ENCODE data around the gene TXNL4A.
"Not testable (repeated sequence)": the region's sequence is repeated elsewhere in the genome, so short reads cannot be mapped to it uniquely, and the experiment has no call there.

Gene TXNL4A

DNA sequence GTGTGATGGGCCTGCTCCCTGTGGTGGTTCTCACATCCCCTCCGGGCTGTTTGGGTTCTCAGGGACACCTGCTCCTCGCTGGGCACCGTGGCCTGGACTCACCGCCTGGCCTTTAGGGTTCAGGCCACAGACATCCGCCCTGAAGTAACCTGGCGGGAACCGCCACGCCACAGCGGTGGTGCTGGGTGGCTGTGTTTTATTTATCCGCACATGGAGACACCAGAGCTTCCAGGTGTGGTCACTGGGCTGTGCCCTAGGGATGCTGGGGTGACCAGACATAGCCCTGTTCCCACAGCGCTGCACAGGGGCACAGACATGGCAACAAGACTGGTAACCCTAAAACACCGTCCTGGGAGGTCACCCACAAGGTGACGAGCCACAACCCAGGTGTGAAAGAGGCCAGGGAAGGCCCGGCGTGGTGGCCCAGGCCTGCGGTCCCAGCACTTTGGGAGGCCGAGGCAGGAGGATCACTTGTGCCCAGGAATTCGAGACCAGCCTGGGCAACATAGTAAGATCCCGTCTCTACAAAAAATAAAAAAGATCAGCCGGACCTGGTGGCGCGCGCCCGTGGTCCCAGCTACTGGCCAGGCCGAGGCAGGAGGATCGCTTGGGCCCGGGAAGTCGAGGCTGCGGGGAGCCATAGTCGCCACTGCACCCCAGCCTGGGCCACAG lies 24.6 kb downstream of the TXNL4A start:
- no peak for DNase-seq

DNA sequence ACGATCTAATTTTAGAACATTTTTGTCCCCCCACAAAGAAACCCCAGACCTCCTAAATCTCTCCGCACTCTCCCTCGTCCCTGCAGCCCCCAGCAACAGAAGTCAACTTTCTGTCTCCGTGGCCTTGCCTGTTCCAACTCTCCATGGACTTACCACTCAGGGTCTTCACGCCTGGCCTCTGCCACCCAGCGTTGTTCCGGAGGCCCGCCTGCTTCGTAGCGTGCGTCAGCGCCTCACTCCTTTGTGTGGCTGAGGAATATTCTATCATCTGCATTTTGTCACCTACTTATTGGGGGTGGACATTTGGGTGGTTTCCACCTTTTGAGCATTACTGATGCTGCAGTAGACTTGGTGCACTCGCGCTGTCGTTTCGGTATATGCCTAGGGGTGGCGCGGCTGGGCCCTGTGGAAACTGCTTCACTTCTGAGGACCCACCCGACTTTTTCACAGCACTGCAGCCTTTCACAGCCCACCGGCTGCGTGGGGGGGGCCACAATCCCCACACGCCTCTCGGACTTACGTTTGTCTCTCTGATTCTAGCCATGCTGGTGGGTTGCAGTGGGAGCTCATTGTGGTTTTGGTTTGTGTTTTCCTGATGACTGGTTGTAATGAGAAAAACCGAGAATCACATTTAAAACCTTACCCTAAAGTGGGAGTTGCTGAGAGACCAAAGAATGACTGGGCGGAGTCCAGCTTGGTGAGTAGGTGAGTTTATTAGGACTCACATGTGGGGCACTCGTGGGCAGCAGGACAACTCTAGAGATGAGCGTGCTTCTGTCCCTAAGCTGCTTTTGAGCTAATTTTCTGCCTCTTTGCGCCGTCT lies 25.3 kb downstream of the TXNL4A start:
- DNase-seq: no peak

DNA sequence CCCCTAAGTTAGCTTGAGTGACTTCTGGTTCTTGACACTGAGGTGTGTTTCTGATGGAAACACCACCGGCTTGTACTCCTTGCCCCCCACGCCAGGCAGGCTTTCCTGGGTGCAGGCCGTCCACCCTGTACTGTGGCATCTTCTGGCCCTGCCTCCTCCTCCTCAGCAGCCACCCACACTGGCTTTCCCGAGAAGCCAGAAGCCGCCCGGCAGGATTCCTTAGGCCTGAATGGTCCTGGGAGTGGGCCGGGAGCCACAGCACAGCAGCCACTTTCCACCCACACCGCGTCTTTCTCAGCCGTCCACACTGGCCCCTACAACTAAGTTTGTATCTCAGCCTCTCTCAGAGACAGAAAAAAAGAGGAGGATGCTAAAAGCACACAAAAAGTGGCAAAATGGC lies 26.1 kb downstream of the TXNL4A start:
- no peak for DNase-seq

DNA sequence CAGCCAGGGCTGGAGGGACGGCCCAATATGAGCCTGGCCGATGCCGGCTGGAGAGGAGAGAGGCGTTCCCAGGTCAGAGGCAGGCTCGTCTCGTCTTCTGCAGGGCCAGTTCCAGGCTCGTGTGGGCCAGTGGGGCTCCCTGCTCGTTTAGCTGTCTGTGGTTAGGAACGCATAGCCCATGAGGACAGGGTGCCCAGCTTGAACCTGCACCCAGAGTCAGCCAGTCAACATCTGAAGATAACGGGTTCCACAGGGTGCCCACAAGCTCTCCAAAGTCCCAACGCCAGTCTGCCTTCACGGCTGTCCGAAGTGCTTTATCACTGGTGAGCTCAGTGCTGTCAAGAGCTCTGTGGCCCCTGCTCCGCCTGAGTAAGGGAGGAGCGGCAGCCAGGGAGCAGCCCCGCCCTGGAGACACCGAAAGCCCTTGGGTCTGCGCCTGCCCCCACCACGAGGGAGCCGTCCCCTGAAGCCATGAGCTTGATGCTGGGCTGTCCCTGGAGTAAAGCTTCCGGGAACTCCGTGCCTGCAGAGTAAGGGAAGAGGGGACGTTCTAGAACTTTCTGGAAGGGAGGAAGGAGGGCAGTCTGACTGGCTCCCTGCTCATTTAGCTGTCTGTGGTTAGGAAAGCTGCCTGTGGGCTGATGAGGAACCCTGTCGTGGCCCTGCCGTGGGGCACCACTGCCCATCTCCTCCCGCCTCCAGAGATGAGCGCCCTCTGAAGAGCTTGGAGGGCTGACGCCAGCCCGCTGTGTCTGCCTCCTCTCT lies 26.7 kb downstream of the TXNL4A start:
- DNase-seq: no peak

DNA sequence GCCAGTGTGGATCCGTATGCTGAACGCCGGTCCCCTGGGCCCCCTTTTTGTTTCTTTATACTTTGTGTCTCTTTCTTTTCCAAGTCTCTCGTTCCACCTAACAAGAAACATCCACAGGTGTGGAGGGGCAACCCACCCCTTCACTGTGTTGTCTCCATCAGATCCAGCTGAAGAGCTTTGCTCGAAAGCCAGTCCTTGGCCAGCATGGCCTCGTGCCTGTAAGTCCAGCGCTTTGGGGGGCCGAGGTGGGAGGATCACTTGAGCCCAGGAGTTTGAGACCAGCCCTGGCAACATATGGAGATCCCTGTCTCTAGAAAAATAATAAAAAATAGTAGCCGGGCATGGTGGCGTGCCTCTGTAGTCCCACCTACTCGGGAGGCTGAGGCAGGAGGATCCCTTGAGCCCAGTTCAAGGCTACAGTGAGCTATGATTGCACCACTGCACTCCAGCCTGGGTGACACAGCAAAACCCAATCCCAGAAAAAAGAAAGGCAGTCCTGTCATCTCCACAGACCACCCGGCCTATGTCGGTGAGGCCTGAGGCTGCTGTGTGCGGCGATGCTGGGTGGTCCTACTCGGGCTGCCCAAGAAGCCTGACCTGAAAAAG lies 27.3 kb downstream of the TXNL4A start:
- DNase-seq: no peak

DNA sequence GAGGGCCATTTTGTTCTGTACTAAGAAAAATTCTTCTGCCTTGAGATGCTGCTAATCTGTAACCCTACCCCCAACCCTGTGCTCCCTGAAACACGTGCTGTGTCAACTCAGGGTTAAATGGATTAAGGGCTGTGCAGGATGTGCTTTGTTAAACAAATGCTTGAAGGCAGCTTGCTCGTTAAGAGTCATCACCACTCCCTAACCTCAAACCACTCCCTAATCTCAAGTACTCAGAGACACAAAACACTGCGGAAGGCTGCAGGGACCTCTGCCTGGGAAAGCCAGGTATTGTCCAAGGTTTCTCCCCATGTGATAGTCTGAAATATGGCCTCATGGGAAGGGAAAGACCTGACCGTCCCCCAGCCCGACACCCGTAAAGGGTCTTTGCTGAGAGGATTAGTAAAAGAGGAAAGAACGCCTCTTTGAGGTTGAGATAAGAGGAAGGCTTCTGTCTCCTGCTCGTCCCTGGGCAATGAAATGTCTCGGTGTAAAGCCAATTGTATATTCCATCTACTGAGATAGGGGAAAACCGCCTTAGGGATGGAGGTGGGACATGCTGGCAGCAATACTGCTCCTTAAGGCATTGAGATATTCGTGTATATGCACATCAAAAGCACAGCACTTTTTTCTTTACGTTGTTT lies 28.1 kb downstream of the TXNL4A start:
- DNase-seq: not testable (repeated sequence)

DNA sequence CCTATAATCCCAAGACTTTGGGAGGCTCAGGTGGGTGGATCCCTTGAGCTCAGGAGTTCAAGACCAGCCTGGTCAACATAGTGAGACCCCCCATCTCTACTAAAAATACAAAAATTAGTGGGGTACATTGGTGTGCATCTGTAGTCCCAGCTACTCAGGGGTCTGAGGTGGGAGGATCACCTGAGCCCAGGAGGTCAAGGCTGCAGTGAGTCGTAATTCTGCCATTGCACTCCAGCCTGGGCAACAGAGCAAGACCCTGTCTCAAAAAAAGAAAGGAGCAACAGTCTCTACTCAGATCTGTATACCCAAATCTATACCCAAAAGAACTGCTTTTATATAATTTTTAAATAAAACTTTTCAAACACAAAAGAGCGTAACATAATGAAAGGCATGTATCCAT lies 29.4 kb downstream of the TXNL4A start:
- DNase-seq: no peak

DNA sequence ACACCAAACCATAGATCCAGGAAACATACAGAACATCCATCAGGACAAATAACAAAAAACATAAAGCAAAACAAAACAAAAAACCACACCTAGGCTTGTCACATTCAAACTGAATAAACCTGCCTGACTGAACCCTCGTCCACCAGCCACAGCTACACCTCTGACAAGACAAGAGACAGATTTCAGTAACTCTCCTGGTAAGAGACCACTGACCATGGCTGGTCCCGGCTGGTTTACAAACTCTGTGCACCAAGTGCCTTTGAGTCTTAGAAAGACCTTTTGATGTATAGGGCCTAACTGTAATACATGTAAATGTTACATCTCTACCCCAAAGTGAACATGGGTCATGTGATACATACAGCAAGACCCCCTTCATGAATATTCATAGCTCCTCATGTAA lies 32.1 kb downstream of the TXNL4A start:
- DNase-seq: no peak

DNA sequence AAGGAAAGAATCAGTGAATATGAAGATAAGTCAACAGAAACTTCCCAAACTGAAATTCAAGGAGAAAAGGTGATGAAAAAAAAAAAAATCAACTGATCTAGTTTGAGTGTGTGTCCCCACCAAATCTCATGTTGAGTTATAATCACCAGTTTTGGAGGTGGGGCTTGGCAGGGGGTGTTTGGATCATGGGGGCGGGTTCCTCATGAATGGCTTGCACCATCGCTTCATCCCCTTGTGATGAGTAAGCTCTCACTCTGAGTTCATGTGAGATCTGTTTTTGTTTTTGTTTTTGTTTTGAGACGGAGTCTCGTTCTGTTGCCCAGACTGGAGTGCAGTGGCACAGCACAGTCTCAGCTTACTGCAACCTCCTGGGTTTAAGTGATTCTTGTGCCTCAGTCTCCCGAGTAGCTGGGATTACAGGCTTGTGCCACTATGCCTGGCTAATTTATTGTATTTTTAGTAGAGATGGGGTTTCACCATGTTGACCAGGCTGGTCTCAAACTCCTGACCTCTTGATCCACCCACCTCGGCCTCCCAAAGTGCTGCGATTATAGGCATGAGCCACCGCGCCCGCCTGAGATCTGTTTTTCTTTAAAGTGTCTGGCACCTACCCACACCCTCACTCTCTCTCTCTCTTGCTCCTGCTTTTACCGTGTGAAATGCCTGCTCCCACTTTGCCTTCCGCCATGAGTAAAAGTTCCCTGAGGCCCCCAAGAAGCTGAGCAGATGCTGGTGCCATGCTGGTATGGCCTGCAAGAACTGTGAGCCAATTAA lies 32.9 kb downstream of the TXNL4A start:
- DNase-seq: no peak

DNA sequence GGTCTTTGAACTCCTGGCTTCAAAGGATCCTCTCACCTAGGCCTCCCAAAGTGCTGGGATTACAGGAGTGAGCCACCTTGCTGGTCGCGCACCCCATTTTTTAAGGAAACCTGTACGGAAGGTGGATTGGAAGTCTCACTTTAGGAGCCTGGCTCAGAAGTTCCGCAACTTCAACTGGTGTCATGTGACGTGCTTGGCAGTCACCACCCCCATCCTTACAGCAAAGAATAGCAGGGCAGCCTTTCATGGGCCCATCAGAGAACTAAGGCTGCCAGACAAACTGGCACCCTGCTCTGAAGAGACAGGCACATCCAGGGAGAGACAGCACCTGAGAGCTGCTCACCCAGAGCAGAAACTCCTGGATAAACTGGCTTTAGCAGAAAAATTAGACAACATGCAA lies 33.6 kb downstream of the TXNL4A start:
- no peak for DNase-seq

DNA sequence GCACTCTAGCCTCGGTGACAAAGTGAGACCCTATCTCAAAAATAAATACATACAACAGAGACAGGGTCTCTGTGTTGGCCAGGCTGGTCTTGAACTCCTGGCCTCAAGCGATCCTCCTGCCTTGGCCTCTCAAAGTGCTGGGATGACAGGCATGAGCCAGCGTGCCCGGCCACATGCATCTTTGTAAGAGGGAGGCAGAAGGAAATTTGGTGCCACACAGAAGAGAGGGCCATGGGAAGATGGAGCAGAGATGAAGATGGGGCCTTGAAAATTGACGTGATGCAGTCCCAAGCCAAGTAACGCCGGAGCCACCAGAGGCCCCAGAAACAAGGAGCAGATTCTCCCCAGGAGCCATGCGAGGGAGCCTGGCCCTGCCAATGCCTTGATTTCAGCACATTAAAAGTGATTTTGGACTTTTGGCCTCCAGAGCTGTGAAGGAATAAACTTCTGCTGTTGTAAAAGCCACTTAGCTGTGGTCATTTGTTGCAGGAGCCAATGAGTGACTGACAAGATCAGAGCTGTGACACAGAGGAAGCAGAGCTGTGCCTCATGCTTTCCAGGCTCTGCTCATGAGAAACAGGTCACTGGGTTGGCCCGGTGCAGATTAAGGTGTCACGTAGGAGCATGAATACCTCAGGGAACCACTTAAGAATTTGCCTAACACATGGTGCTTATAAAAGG lies 34.3 kb downstream of the TXNL4A start:
- no peak for DNase-seq

DNA sequence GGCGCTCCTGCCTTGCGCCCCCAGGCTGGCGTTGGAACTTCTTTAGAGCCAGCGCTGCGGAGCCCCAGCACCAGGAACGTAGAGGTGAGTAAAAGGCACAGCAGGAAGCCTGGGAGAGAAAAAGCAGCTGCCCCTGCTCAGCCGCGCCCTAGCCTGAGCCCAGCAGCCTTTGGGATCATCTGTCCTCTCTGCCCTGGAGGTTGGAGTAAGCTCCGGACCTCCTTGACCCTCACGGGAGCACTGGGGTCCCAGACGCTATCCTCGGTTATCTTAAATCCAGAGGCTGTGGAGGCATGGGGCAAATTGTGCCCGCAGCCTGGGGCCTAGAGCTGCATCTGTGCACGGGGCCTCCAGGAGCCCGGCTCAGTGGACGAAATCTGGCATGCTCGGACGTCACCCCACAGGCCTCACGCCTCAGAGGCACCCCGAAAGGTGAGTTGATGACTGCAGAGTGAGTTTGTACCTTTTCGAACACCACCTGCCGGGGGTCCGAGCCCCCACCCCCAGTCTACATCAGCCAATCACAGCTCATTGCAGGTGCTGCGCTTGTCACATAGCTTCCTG lies 35.3 kb downstream of the TXNL4A start:
- DNase-seq: no peak

DNA sequence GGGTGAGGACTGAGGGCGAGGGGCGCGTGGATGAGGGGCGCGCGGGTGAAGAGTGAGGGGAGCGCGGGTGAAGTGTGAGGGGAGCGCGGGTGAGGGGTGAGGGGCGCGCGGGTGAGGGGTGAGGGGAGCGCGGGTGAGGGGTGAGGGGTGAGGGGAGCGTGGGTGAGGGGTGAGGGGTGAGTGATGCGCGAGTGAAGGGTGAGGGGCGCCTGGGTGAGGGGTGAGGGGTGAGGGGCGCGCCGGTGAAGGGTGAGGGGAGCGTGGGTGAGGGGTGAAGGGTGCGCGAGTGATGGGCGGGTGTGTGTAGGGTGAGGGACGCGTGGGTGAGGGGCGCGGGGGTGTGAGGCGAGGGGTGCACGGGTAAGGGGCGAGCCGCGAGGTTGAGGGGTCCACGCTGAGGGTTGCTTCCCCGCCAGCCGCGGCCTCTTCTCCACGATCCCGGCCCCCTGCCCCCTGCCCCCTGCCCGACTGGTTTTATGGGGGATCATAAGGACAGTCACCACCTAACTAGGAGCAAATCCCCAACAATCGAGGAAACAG lies 35.8 kb downstream of the TXNL4A start:
- DNase-seq: no peak

DNA sequence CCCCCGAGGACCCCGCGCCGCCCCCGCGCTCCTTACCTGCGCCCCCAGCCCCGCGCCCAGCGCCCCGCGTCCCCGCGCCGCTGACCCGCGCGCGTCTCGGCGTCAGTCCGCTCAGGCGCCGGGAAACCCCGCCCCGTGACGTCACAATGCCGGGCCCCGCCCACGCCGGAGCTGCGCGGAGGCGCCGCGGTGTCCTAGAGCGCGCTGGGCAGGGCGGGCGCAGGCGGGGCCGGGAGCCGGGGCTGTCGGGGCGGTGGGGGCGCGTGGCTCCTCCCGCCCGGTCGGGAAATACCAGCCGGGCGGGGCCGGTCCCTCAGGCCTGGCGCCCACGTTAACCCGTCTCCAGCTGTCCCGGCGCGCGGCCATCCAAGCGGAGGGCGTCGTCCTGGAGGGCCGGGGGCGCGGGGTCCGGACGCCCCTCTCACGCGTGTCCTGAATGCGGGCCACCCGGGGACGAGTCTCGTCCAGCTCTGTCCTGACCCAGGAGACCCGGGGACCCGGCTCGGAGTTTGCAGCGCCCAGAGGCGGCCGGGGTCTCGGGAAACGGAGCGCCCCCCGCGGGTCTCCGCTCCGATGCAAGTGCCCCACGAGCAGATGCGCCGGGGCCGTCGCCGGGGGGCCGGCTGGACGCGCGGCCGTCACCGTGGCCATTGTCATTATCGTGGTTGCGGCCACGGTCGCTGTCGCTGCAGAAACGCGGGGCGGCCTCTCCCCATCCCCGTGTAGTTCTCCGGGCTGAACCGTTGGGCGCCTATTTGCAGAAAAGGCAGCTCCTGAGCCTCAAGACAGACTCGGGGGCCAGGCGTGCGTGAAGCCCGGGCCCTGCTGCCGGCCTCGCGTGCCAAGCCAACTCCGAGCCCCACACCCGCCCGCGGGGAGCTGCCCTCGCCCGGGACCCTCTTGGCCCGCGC lies 36.6 kb downstream of the TXNL4A start, which contains the start of gene SLC66A2:
SLC66A2 (minus strand) TSS at position 109 of the 911 bp plus-strand sequence. CDS start 727 bp downstream, outside the sequence.
- peak; percentile 89 for DNase-seq

DNA sequence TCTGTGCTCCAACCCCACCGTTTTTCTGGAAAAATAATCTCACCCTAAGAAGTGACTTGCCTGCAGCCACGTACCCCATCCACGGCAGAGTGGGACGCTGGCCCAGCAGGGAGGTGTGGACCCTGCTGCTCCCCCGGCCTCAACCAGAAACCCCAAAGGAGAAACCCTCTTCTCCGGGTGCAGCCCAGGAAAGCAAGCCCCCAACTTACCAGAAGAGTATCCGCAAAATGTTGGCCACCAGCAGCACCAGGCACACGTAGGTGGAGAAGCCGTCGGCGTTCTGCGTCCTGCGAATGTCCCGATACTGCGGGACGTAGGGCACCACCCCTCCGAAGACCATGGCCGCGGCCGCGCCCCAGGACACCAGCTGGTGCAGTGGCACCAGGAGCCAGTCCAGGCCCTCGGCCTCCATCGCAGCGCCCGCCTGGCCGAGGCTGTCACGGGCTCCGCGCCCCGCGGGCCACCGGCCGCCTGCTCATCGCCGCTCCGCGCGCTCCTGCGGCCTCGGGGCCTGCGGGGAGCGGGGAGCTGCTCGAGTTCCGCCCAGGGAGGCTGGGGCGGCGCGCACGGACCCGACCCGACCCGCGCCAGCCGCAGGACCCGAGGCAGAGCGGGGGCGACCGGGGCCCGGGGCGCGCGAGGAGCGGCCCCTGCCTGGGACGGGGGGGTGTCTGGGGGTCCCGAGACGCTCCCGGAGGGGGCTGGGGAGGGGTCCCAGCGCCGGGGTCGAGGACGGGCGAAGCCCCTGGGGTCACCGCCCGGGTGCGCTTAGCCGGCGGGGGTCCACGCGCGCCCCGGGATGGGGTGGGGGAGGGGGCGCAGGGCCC lies 37.6 kb downstream of the TXNL4A start:
- peak; percentile 14 for DNase-seq

DNA sequence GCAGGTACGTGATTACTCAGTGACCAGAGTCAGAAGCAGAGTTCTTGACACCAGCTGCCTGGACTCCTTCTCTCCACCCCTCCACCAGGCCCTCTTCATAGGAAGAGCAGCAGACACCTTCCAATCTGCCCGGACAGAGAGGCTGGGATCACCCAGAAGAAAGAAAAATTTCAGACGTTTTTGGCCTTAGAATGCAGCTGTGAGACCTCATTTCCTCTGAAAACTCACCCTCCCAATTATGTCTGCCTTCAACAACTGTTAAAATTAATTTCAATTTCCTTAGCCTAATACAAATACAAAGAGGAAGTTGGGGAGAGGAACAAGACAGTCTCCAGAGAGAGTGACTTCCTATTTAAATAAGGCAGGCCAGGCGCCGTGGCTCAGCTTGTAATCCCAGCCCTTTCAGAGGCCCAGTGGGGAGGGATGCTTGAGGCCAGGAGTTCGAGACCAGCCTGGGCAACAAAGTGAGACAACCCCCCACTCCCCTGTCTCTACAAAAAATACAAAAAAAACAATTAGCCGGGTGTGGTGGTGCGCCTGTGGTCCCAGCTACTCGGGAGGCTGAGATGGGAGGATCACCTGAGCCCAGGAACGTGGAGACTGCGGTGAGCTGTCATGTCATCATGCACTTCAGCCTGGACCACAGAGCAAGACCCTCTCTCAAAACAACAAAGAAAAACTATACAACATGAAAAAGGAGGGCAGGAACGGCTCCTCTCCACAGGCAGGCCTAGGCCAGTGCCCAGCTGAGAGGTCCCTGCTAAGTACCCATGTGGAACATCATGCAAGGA lies 38.5 kb downstream of the TXNL4A start:
- no peak for DNase-seq

DNA sequence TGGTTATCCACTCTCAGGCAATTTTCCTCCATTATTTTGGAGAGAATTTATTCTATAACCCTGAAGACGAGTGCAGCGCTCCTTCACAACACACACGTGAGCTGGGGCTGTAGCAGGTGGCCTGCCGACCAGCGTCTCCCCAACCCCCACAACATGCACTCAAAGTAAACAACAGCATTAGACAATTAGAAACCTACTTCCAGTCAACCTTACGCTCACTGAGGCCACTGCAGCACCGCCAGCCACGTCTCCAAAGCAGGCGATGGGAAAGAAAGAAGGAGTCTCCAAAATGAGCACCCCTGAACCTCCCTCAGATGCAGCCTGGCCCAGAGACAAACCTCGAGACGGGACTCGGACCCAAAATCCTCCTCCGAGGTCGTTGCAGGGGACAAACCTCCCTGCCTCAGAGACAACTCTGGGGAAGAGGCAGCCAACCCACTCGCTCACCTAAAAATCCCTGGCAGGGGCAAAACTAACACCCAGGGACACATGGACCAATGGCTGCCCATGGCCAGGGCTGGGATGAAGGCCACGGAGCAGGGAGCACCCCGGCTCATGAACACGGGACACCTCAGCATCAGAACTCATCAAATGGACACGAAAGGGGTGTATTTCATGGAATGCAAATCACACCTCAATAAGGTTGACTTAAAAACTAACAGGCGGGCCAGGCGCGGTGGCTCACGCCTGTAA lies 39.5 kb downstream of the TXNL4A start:
- no peak for DNase-seq
